Body of pancreas (tissue), 4 donors: ENCODE results near the gene UBE2E2.

Experiments used
- POLR2A ChIP-seq, 3 donors: fragments of 450-650 bp; IDR thresholded peaks; one replicate each; pipeline ENCODE4 v1.6.1; 2016; ENCODE audit warnings: antibody characterized with exemption in 3 of 3, mild to moderate bottlenecking in 2 of 3
- TF ChIP-seq, protein P1 (sequence below), 7 experiments: fragments of 450-650 bp in 4 of 7; fragments of 200-600 bp in 3 of 7; sonication (generic) in 3 of 7; IDR thresholded peaks; one replicate each; pipeline ENCODE4 v1.5.1; 2016 to 2019; ENCODE audit warnings: antibody characterized with exemption in 7 of 7

- TF ChIP-seq, protein P1, sequence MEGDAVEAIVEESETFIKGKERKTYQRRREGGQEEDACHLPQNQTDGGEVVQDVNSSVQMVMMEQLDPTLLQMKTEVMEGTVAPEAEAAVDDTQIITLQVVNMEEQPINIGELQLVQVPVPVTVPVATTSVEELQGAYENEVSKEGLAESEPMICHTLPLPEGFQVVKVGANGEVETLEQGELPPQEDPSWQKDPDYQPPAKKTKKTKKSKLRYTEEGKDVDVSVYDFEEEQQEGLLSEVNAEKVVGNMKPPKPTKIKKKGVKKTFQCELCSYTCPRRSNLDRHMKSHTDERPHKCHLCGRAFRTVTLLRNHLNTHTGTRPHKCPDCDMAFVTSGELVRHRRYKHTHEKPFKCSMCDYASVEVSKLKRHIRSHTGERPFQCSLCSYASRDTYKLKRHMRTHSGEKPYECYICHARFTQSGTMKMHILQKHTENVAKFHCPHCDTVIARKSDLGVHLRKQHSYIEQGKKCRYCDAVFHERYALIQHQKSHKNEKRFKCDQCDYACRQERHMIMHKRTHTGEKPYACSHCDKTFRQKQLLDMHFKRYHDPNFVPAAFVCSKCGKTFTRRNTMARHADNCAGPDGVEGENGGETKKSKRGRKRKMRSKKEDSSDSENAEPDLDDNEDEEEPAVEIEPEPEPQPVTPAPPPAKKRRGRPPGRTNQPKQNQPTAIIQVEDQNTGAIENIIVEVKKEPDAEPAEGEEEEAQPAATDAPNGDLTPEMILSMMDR (IDR thresholded peaks at IDR 0.05) = no peak
- no peak for TF ChIP-seq POLR2A (IDR thresholded peaks at IDR 0.05)
Measured at GRCh38 chr3:23372285-23372684, 169.2 kb downstream of the UBE2E2 start.
